Endodermal cell (in vitro differentiated cells): ENCODE results near the gene AIF1L. TPM values are rescaled to one million over a fixed set of nuclear protein-coding genes. Genes with fewer than 3 reads are reported as not detected.

Source experiments
- DNase-seq: peaks from one replicate; pipeline ENCODE4 v3.0.0-alpha.2; 2017
- H3K27ac ChIP-seq: 2 replicates; pipeline ENCODE4 v1.5.1; 2013; ENCODE audit warnings: mild to moderate bottlenecking, low read depth, low read length, moderate library complexity
- H3K27me3 ChIP-seq: 2 replicates; pipeline ENCODE4 v1.6.1; 2013; ENCODE audit warnings: mild to moderate bottlenecking, low read length, moderate library complexity; ENCODE audit not compliant: insufficient read depth, control insufficient read depth, poor library complexity, severe bottlenecking
- H3K36me3 ChIP-seq: 2 replicates; pipeline ENCODE4 v1.7.0; 2013; ENCODE audit warnings: mild to moderate bottlenecking, low read length, moderate library complexity; ENCODE audit not compliant: control insufficient read depth, insufficient read depth
- H3K4me1 ChIP-seq: one replicate; pipeline ENCODE4 v1.7.0; 2013; ENCODE audit warnings: low read length; ENCODE audit not compliant: control insufficient read depth, insufficient read depth
- H3K4me3 ChIP-seq: 2 replicates; pipeline ENCODE4 v1.5.1; 2013; ENCODE audit warnings: mild to moderate bottlenecking, low read length, moderate library complexity
- H3K9ac ChIP-seq: 2 replicates; pipeline ENCODE4 v1.6.1; 2013; ENCODE audit warnings: mild to moderate bottlenecking, low read length, moderate library complexity; ENCODE audit not compliant: poor library complexity, severe bottlenecking; ENCODE audit errors: extremely low read depth
- H3K9me3 ChIP-seq: 2 replicates; pipeline ENCODE4 v1.6.1; 2013; ENCODE audit warnings: mild to moderate bottlenecking, low read length, moderate library complexity; ENCODE audit not compliant: control insufficient read depth
- H3K27ac Mint-ChIP-seq: 2 replicates; pipeline ENCODE4 v1.8.0; 2020; ENCODE audit warnings: mixed read lengths
- H3K27me3 Mint-ChIP-seq: 2 replicates; pipeline ENCODE4 v1.8.0; 2021; ENCODE audit warnings: mild to moderate bottlenecking, mixed read lengths; ENCODE audit not compliant: insufficient read depth
- H3K36me3 Mint-ChIP-seq: 2 replicates; pipeline ENCODE4 v1.8.0; 2020; ENCODE audit warnings: low read depth, mixed read lengths
- H3K4me1 Mint-ChIP-seq: 2 replicates; pipeline ENCODE4 v1.8.0; 2020; ENCODE audit warnings: mixed read lengths
- H3K4me3 Mint-ChIP-seq: 2 replicates; pipeline ENCODE4 v1.8.0; 2020; ENCODE audit warnings: mild to moderate bottlenecking, moderate library complexity, mixed read lengths
- H3K9me3 Mint-ChIP-seq: 2 replicates; pipeline ENCODE4 v1.8.0; 2020; ENCODE audit warnings: mild to moderate bottlenecking, mixed read lengths
- WGBS, 2 experiments: methylation state at CpG; one replicate each; pipeline versions ENCODE4 v1.1.5 to v1.1.7; 2013; ENCODE audit warnings: missing lambda C conversion rate in 2 of 2, mixed read lengths in 1 of 2; ENCODE audit not compliant: insufficient coverage in 1 of 2, insufficient read length in 1 of 2; 5-methylcytosine and 5-hydroxymethylcytosine counted together
- total RNA-seq, 2 donors: library from RNA; stranded (reverse); fragmentation: NEBNext Ultra II Directional in 1 of 2; extraction: Animal tissue kit (Norgen Biotek cat#: 25700) in 1 of 2; gene quantifications; 2 replicates in 1 of 2; 3 replicates in 1 of 2; pipeline ENCODE4 v1.2.1, GENCODE V29; 2021
- TF ChIP-seq, protein P1 (sequence below): fragments of 200-600 bp; sonication (generic); conservative IDR thresholded peaks from 2 replicates; pipeline ENCODE4 v1.5.0; 2021; ENCODE audit warnings: antibody characterized with exemption, mild to moderate bottlenecking

The AIF1L gene
- total RNA-seq, 2 donors from 2014 or later, result 93.4 to 117 TPM

GRCh38 chr9:131078427-131079366 is 17.6 kb upstream of the AIF1L start:
- DNase-seq, result no peak
- Mint-ChIP-seq H3K4me1 (no peaks in the 10 kb centered on the region), H3K4me3 (no peak overlapping the region), H3K27ac (no peak overlapping the region), H3K9me3 (no peaks in the 10 kb centered on the region), H3K36me3 (peaks cover 15% of the 10 kb centered on the region), H3K27me3 (no peaks in the 10 kb centered on the region)
- Histone ChIP-seq H3K27me3 (no peaks in the 10 kb centered on the region), H3K4me3 (no peak overlapping the region), H3K27ac (no peak overlapping the region), H3K9ac (no peak overlapping the region), H3K9me3 (no peaks in the 10 kb centered on the region), H3K4me1 (no peaks in the 10 kb centered on the region), H3K36me3 (no peaks in the 10 kb centered on the region)
- TF ChIP-seq, protein P1, sequence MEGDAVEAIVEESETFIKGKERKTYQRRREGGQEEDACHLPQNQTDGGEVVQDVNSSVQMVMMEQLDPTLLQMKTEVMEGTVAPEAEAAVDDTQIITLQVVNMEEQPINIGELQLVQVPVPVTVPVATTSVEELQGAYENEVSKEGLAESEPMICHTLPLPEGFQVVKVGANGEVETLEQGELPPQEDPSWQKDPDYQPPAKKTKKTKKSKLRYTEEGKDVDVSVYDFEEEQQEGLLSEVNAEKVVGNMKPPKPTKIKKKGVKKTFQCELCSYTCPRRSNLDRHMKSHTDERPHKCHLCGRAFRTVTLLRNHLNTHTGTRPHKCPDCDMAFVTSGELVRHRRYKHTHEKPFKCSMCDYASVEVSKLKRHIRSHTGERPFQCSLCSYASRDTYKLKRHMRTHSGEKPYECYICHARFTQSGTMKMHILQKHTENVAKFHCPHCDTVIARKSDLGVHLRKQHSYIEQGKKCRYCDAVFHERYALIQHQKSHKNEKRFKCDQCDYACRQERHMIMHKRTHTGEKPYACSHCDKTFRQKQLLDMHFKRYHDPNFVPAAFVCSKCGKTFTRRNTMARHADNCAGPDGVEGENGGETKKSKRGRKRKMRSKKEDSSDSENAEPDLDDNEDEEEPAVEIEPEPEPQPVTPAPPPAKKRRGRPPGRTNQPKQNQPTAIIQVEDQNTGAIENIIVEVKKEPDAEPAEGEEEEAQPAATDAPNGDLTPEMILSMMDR, result no peak
- 92 to 94% methylated on average over 12 to 17 of the region's 17 CpGs for WGBS, 2 experiments

GRCh38 chr9:131080589-131080988 is 15.7 kb upstream of the AIF1L start:
- Mint-ChIP-seq H3K9me3 (no peaks in the 10 kb centered on the region), H3K4me3 (no peak overlapping the region), H3K4me1 (no peaks in the 10 kb centered on the region), H3K27ac (peak overlapping the region; percentile 58), H3K27me3 (no peaks in the 10 kb centered on the region), H3K36me3 (peaks cover 18% of the 10 kb centered on the region)
- H3K27ac ChIP-seq, result no peak overlapping the region
- DNase-seq, result no peak
- no peak overlapping the region for H3K9ac ChIP-seq
- TF ChIP-seq, protein P1, result no peak
- 69 to 78% methylated on average over 6 to 9 of the region's 9 CpGs for WGBS, 2 experiments
- H3K27me3 ChIP-seq, result no peaks in the 10 kb centered on the region
- H3K4me1 ChIP-seq, result no peaks in the 10 kb centered on the region
- H3K4me3 ChIP-seq, result no peak overlapping the region
- no peaks in the 10 kb centered on the region for H3K36me3 ChIP-seq
- no peaks in the 10 kb centered on the region for H3K9me3 ChIP-seq

- no peaks in the 10 kb centered on the region for H3K27me3 Mint-ChIP-seq
- no peaks in the 10 kb centered on the region for H3K9me3 Mint-ChIP-seq
- WGBS, 2 experiments, result 93 to 98% methylated on average over 8 to 9 of the region's 9 CpGs
- Histone ChIP-seq H3K9ac (no peak overlapping the region), H3K4me1 (no peaks in the 10 kb centered on the region), H3K36me3 (no peaks in the 10 kb centered on the region), H3K4me3 (no peak overlapping the region), H3K27me3 (no peaks in the 10 kb centered on the region), H3K27ac (no peak overlapping the region), H3K9me3 (no peaks in the 10 kb centered on the region)
- no peak overlapping the region for H3K4me3 Mint-ChIP-seq
- DNase-seq, result no peak
- no peaks in the 10 kb centered on the region for H3K4me1 Mint-ChIP-seq
- H3K36me3 Mint-ChIP-seq, result peaks cover 18% of the 10 kb centered on the region
- H3K27ac Mint-ChIP-seq, result no peak overlapping the region
- TF ChIP-seq, protein P1, result no peak
Observed at GRCh38 chr9:131081868-131082267, 14.5 kb upstream of the AIF1L start.
